GM12875 (cell line): ENCODE measurements around the gene SFXN5.

Experiments used
- H3K4me3 ChIP-seq: one replicate; pipeline ENCODE4 v1.5.1; 2011; ENCODE audit warnings: low read depth, low read length, control low read depth
- CTCF ChIP-seq: IDR thresholded peaks from 2 replicates; pipeline ENCODE4 v1.5.1; 2011; ENCODE audit warnings: low read depth, mild to moderate bottlenecking, control low read depth, inconsistent platforms, low read length, moderate library complexity, borderline replicate concordance; ENCODE audit not compliant: insufficient read depth

The SFXN5 gene

GRCh38 chr2:73009177-73009839 is 62.2 kb downstream of the SFXN5 start:
- H3K4me3 ChIP-seq = no peak overlapping the region
- TF ChIP-seq CTCF = no peak

- no peak for TF ChIP-seq CTCF
- H3K4me3 ChIP-seq = no peak overlapping the region
Measured at GRCh38 chr2:73008766-73009135, 62.8 kb downstream of the SFXN5 start.

GRCh38 chr2:73007991-73008765 is 63.3 kb downstream of the SFXN5 start:
- TF ChIP-seq CTCF = no peak
- H3K4me3 ChIP-seq = no peak overlapping the region

- H3K4me3 ChIP-seq = no peak overlapping the region
- no peak for TF ChIP-seq CTCF
Measured at GRCh38 chr2:73006969-73007710, 64.4 kb downstream of the SFXN5 start.

DNA sequence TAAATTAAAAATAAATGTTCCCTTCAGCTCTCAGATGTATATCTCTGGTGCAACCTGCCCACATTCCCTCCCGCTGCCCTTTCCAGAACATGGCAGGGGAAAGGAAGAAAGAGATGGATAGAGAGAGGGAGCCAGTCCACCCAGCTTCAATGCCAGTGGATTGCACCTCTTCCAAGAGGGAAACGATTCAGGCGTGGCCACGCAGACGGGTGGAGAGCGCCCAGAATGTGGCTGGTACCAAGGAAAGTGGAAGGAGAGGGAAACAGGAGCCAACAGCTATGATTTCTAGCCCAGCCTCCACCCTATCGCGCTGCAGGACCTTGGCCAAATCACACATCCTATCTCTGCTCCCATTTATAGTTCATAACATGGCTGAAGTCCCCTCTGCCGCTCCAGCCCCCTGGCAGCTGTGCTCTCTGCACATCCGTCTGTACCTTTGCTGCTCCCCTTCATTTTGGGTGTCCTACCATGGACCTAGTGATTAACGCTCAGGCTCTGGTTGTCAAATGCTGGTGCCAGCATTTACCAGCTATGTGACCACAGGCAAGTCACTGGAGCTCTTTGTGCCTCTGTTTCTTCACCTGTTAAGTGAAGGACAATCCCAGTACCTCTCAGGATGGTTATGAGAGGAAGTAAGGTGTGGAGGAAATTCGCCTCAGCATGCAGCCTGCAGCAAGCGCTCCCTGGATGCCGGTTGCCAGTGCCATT is 66.5 kb downstream of the SFXN5 start:
- no peak overlapping the region for H3K4me3 ChIP-seq
- no peak for TF ChIP-seq CTCF

GRCh38 chr2:73004466-73004865 is 67.0 kb downstream of the SFXN5 start:
- no peak overlapping the region for H3K4me3 ChIP-seq
- no peak for TF ChIP-seq CTCF
